RWPE2 (cell line): ENCODE measurements around the gene LRMDA.
"Not testable (repeated sequence)": the region's sequence is repeated elsewhere in the genome, so short reads cannot be mapped to it uniquely, and the experiment has no call there.

Experiments
- ATAC-seq: fragments of 200-7000 bp; cut with Tn5 transposase; 3 replicates; pipeline ENCODE4 v1.9.1; 2021; ENCODE audit warnings: low read depth
- DNase-seq: peaks from one replicate; pipeline ENCODE4 v3.0.0-alpha.2; 2020; ENCODE audit warnings: low spot score
- H3K27ac ChIP-seq: fragments of 450-650 bp; 2 replicates; pipeline ENCODE4 v1.5.1; 2017; ENCODE audit warnings: mild to moderate bottlenecking; ENCODE audit not compliant: poor library complexity, severe bottlenecking
- H3K27me3 ChIP-seq: fragments of 250-450 bp; sonication (Bioruptor Pico); 2 replicates; pipeline ENCODE4 v1.5.1; 2021; ENCODE audit warnings: mild to moderate bottlenecking, moderate library complexity; ENCODE audit not compliant: insufficient read depth, poor library complexity, severe bottlenecking
- H3K36me3 ChIP-seq: fragments of 250-450 bp; sonication (Bioruptor Pico); 2 replicates; pipeline ENCODE4 v1.5.1; 2020; ENCODE audit warnings: low read depth, mild to moderate bottlenecking, moderate library complexity
- H3K4me1 ChIP-seq: fragments of 250-450 bp; sonication (Bioruptor Pico); 2 replicates; pipeline ENCODE4 v1.5.1; 2021; ENCODE audit warnings: mild to moderate bottlenecking, moderate library complexity; ENCODE audit not compliant: insufficient read depth, poor library complexity, severe bottlenecking
- H3K4me3 ChIP-seq: fragments of 250-450 bp; sonication (Bioruptor Pico); 2 replicates; pipeline ENCODE4 v1.5.1; 2021; ENCODE audit warnings: mild to moderate bottlenecking, moderate library complexity; ENCODE audit not compliant: severe bottlenecking
- H3K9me3 ChIP-seq: fragments of 250-450 bp; sonication (Bioruptor Pico); 2 replicates; pipeline ENCODE4 v1.5.1; 2021; ENCODE audit warnings: mild to moderate bottlenecking, moderate library complexity; ENCODE audit not compliant: severe bottlenecking
- CTCF ChIP-seq: fragments of 450-650 bp; IDR thresholded peaks from one replicate; pipeline ENCODE4 v1.5.1; 2017; ENCODE audit warnings: mild to moderate bottlenecking, moderate library complexity; ENCODE audit not compliant: poor library complexity, severe bottlenecking

The LRMDA gene

GRCh38 chr10:75617485-75618155, 186.2 kb downstream of the LRMDA start:
- peaks cover 8% of the 10 kb centered on the region for H3K27me3 ChIP-seq
- no peak overlapping the region for H3K4me3 ChIP-seq
- no peak for TF ChIP-seq CTCF

DNA sequence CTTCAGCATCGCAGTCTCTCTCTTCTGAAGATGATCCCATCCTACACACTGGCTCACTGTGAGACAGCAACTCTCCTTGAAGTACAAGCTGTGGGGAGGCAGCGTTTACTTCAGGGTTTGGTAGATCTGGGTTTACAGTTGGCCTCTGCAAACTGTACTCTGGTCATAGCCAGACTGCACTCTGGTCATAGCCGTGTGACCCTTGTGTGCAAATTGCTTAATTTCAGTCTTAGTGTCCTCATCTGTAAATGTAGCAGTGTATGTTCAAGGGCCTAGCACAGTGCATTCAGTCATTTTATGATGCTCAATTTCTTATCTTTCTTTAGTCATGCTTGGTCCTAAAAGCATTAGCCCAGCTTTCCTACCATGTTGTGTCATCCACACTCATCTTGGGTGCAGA, 188.2 kb downstream of the LRMDA start:
- Histone ChIP-seq H3K27me3 (peaks cover 17% of the 10 kb centered on the region), H3K27ac (no peak overlapping the region), H3K4me1 (no peaks in the 10 kb centered on the region), H3K4me3 (no peak overlapping the region), H3K9me3 (no peaks in the 10 kb centered on the region), H3K36me3 (no peaks in the 10 kb centered on the region)
- no peak for DNase-seq
- no peak for ATAC-seq
- TF ChIP-seq CTCF, result no peak

More at GRCh38 chr10:75617485-75618155, 186.2 kb downstream of the LRMDA start:
- Histone ChIP-seq H3K9me3 (no peaks in the 10 kb centered on the region), H3K4me1 (no peaks in the 10 kb centered on the region), H3K36me3 (no peaks in the 10 kb centered on the region), H3K27ac (no peak overlapping the region)
- DNase-seq, result no peak
- no peak for ATAC-seq

DNA sequence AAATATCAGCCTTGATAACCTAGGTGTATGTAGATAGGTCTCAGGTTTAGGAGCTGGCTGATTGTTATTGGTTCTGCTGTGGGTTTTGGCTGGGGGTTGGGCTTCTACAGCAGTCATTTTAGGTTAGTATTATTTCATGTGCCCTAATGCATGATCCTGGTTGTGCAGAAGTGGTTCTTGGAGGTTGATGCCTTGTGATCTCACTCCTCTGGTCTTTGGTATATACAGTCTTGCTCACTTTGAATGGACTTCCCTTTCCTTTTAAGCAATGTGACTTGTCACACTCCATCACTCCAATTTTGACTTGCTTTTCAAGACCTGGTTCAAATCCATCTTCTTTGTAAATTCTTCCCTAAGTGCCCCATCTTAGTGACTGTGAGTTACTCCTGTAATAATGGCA, 188.9 kb downstream of the LRMDA start:
- Histone ChIP-seq H3K36me3 (no peaks in the 10 kb centered on the region), H3K9me3 (no peaks in the 10 kb centered on the region), H3K4me1 (no peaks in the 10 kb centered on the region), H3K27ac (no peak overlapping the region), H3K27me3 (peaks cover 16% of the 10 kb centered on the region), H3K4me3 (no peak overlapping the region)
- ATAC-seq (no peak), DNase-seq (no peak)
- TF ChIP-seq CTCF, result no peak

GRCh38 chr10:75621003-75621402, 189.6 kb downstream of the LRMDA start:
- not testable (repeated sequence) for H3K4me3 ChIP-seq, H3K4me1 ChIP-seq, ATAC-seq, H3K27ac ChIP-seq, H3K36me3 ChIP-seq, H3K9me3 ChIP-seq, DNase-seq
- H3K27me3 ChIP-seq, result peaks cover 11% of the 10 kb centered on the region

GRCh38 chr10:75622503-75622902, 191.1 kb downstream of the LRMDA start:
- TF ChIP-seq CTCF, result no peak
- DNase-seq, result no peak
- Histone ChIP-seq H3K27ac (no peak overlapping the region), H3K9me3 (no peaks in the 10 kb centered on the region), H3K27me3 (peaks cover 11% of the 10 kb centered on the region), H3K4me3 (no peak overlapping the region), H3K4me1 (no peaks in the 10 kb centered on the region), H3K36me3 (no peaks in the 10 kb centered on the region)
- ATAC-seq, result no peak
